ENCODE results near the gene HMGB3.

- TF ChIP-seq CTCF (IDR thresholded peaks at IDR 0.05) (no peak), POLR2A (IDR thresholded peaks at IDR 0.05) (no peak)
These were observed 510 bp downstream of the HMGB3 start for GRCh38 chrX:150983521-150984168.

All from tibial nerve (tissue), 3 donors.